ENCODE data around the gene RALGAPA1.

- TF ChIP-seq CTCF (IDR thresholded peaks at IDR 0.05; ENCODE audit: low read depth, low read length): no peak
- TF ChIP-seq POLR2A (IDR thresholded peaks at IDR 0.05; ENCODE audit: extremely low read depth, insufficient read length): no peak
- TF ChIP-seq, protein P1, sequence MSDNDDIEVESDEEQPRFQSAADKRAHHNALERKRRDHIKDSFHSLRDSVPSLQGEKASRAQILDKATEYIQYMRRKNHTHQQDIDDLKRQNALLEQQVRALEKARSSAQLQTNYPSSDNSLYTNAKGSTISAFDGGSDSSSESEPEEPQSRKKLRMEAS (IDR thresholded peaks at IDR 0.05; ENCODE audit: low read depth, low read length): no peak
These were observed 309.9 kb downstream of the RALGAPA1 start for GRCh38 chr14:35499180-35499579.

All from NB4 (cell line).